DMS 273 (cell line): Measurements from ENCODE around the gene SGIP1.

Experiments
- DNase-seq: peaks from one replicate; lab custom pipeline; 2025; ENCODE audit not compliant: unreplicated experiment; lab: John Stamatoyannopoulos, UW

The SGIP1 gene

DNA sequence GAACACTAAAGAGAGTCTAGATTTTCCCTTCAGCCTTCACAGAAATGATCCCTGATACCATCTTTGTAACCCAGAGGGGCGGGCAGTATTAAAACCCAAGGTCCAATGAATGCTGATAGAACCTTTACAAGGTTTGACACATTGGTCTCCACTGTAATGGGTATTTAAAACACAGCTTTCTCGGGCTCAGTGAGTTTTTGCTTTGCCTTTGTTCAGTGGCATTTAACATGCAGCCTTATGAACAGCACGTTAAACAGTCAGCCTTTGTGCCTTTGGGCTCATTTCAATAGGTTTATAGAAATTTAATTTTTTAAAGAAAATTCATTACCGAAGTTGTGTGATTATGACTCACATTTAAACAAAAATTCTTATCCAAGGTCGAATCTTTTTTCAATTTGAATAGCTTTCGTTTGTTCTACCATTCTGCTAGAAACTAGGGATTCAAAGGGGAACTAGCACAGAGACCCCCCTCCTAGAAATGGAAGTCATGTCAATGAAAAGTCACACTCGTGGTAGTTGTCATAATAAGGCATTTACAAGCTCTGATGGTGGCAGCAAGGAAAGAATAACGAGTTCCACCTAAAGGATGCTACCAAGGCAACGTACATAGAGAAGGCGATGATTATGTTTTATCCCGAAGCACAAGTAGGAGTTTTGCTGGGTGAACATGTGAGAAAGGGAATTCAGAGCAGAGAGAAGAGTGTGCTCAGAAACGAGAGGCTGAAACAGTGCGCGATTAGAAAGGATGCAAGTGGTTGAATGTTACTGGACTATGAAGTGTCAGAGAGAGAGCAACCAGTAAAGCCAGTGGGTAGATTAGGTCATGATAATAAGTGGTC, 66.2 kb downstream of the SGIP1 start:
- no peak for DNase-seq

DNA sequence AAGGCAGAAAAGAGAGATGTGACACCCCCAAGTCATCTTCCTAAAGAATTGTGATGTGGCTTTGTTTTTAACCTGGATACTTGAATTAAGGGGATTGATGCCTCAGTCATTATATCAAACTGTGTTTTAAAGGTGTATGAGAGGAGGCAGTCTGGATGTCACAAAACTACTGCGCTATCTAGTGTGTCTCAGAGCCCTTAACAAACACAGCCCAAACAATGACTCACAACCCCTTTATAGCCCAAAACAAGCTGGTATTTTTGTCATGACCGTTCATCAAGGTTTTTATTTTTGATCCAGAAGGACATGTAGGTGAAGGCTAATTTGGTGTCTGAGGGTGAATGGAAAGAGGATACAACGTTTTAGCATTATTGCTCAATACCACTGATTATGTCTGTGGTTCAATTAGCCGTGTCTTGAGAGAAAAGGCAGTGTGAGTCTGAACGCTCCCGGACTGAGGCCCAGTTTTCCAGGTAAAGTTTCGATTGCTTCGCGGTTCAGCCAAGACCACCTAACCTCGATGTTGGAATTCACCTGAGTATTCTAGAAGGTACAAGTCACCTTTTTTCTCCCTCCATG, 71.6 kb downstream of the SGIP1 start:
- DNase-seq, result no peak

DNA sequence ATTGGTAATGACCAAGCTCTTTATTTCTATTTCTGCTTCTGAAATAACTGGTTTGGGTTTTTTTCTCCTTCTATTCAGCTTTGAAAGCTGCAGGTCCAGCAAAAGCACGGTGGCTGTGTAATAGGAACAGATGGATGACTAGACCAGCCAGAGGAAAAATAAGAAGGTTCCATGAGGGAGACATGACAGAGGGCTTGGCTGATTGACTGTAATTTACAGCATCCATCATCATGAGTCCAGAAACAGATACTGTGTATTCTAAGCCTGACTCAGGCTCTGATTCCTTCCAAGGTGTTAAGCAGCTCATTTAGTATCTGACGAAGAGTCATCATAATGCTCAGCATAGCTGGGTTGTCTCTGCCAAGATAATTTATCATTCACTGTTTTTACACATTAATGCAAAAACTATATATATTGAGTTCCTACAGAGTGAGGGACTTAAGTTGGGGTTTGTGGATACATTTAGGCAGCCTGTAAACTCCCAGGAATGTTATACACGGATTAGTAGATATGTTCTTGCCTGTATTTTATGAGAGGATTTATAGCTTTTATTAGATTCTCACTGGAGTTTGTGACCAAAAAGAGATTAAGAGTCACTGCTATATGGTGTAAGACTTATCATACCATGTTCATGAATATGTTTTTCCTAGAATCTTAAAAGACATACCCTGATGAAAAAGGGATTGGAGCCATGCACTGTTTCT, 72.6 kb downstream of the SGIP1 start:
- DNase-seq, result no peak

DNA sequence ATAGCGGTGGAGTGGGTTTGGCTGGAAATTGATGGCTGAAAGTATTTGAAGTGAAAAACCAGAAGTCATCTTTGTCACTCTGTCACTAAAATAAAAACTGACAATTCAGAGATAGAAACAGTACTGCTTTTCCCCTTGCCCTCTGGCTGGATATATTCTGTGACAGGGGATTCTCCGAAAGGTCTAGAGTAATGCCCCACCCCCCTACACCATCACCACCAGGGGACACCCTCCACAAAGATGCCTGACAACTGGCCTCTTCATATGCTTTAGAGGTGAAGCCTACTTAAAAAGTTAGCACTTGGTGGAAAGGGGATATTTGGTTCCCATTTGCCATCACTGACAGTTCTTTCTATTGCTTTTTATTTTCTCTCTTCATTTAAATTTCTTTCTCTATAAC, 73.5 kb downstream of the SGIP1 start:
- peak; percentile 7 for DNase-seq

DNA sequence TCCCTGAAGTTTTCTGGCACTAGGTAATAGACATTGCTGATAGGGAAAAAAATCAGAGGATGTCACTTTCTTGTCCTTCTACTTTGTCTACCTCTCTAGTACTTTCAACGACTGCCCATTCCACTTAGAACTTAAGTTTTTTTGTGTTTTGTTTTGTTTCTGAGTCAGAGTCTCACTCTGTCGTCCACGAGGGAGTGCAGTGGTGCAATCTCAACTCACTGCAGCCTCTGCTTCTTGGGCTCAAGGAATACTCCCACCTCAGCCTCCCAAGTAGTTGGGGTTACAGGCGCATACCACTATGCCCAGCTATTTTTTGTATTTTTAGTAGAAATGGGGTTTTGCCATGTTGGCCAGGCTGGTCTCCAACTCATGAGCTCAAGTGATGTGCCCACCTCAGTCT, 79.2 kb downstream of the SGIP1 start:
- no peak for DNase-seq

DNA sequence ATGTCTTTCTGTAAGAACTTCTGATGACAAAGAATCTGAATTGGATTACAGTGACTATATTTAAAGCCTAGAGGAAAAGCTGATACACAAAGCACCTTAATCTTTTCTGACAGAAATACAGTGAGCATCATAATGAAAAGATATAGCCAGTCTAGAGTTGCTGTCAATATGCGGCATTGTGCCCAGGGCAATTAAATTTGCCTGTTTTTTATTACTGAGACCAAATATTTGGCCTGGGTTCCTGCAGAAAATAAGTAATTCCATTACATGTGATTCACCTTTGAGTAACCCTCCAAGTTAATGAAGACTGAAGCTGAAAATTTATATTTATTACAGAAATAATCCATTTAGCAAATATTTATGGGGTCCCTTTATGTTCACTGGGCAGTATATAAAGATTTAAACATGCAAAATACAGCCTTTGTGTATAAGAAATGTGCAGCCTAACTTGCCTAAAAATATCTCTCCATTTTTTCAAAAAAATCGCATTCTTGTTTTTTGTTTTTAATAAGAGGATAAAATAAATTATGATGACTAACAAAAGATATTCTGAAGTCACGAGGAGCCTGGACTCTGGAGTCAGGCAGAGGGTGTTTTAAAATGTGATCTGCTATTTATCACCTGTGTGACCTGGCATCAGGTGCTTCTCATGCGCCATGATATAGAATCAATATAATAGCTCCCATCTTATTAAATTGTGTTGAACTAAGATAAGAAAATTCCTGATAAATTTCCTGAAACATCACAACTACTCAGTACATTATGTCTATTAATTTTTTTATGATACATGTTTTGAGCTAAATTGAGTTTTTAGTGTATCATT, 83.6 kb downstream of the SGIP1 start:
- no peak for DNase-seq

DNA sequence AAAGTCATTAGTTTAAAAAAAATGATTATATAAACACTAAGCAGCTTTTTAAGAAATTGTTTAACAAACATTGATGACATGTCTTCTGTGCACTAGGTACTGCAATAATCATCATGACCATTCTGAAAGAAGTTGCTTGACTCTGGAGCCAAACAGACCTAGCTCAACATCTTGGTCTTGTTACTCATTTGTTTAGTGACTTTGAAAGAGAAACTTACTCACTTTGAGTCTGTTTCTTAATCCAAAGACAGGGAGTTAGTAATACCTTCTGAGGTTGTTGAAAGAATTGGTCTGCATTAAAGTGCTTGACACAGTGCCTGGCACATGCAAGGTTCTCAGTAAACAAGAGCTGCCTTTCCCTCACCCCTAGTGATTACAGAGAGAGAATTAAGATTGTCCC, 84.4 kb downstream of the SGIP1 start:
- DNase-seq, result no peak

DNA sequence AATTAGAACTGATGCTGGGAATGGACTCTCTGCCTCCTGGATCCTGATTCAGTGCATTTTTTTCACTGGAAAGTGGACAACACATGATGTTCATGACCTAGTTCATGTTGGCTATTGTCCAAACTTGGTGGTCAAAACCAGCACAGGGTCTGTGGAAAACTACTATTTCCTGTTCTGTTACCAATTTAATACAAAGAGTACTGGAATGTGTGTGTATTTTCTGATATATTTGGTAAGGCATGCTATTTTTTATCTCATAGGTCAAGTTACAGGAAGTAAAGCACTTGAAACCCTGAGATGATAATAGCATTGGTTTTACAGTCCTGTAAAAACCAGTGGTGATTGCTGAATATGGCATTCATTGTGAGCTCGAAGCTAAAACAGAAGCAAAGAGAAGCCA, 89.9 kb downstream of the SGIP1 start:
- no peak for DNase-seq

DNA sequence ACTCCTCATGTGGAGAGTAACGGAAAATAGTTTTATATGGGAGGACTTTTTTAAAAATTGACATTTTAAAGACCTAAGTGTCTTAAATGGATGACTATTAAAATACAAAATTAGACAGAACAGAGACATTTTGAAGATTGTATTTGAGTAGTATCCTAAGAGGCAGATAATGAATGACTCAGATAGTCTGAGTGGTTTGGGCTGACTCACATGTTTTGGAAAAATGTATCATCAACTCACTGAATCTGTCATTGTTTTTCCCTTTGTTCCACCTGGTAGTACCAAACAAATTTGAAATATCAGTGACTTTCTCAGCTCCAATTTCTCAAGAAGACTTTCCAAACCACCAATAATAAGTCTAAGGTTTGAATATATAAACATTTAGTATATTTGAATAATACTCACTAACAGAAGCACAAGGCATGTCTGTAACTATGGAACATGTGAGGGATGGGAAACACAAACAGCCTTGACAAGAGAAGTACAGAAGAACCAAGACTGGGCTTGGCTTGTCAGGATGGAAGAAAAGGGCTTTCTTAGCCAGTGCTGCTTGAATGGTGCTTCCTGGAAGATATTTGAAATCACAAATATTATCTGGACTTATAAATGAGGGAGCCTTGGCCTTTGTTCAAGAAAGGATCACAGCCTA, 90.6 kb downstream of the SGIP1 start:
- DNase-seq, result no peak

DNA sequence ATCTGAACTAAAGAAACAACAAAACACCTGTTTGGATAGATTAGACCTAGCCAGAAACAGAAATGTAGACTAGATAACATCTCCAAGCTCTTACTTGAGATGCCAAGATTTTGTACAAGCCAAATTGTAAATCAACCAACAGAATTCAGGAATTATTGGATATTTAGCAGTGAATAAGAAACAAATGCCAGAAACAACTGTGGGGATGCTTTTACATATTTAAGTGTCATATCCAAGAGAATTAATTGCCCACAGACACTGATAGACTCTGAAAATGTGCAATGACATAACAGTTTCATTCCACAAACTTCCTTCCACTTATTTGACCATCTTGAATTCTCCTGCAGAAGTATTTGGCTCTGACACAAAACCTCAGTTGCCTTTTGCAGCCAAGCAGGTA, 92.3 kb downstream of the SGIP1 start:
- no peak for DNase-seq

DNA sequence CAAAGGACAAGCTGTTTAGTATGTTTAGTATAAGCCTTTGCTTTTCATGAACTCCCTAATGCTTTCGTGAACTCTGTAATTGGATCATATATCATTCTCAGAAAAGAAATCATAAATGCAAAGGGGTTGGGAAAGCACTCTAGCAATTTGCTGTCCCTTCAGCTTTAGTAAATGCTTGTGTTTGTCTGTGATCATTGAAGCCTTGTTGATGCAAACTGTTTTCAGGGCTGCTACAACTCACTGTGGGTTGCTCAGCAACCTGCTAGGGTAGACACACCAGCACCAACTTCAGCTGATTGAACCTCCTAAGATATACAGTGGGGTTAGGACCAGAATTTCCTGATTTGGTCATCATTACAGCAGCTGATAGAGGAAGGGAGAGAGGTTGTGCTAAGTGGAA, 95.0 kb downstream of the SGIP1 start:
- DNase-seq, result no peak

DNA sequence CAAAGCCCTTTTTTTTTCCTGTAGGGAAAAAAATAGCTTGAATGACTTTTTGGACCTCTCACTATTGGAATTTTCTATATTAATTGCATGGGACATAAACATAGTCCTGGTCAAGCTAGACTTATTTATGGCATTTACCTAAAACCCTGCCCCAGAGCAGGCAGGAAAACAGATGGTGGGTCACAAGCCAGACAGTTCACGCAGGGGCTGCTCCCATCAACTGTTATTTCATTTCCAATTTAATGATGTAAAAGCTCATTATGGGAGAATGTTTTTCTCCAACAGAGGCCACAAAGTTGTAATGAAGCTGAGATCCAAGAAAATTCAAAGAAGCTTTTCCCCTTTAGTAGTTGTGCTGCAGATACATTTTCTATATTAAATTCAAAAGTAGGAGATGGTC, 99.2 kb downstream of the SGIP1 start:
- DNase-seq, result peak; percentile 37

DNA sequence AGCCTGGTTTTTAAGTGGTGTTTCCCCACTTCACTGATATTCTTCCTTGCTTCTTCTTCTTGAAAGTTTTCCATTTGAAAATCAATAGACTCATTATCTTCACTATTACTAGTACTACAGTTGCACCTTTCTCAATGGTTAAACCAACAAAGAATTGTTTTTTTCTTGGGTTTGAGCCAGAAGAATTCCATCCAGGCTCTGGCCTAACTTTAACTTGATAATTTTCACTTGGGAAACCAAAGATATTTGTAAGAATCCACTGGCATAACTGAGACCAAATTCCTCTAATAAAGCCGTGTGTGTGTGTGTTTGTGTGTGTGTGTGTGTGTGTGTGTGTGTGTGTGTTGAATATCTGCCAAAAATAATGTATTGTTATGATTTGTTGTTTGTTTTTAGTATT, 103.2 kb downstream of the SGIP1 start:
- DNase-seq, result no peak

DNA sequence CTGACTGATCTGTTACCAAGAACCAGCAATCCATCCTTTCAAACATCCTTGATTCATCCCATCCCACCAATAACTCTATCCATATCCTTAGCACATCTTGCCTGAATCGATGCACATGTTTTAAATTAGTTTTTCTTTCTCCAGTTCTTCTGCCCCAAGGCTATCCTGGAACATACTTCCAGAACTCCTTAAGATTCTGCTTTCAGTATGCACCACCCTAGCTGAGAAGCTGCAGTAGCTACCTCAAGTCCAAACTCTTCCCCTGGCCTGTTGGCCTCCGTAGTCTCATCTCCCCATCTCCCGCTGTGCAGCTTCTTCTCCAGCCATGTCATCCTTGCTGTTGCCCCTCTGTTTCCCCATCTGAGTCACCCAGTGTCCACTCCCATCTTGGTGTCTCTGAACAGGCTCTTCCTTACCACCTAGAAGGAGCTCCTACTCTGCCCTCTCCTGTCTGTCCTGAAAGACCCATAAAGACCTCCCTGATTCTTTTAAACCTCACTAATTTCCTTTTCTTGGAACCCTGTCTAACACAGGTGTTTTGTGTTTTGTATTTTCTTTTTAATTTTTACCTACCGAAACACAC, 108.0 kb downstream of the SGIP1 start:
- DNase-seq, result no peak

DNA sequence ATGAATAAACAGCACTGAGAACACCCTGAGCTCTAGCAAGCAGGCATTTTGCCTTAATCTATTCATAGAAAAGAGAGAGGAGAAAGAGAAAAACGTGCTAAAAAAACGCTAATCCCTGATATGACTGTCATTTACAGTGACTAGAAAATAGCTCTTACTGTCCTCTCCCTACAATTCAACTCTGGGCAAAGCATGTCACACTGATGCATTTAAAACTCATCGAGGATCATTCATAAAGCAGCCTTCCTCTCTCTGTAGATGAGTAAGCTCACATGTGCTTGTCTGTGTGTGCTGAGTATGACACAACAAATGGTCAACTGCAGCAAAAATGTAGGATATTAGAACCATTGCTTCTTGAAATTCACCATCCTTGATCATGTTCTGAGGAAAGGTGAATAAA, 109.0 kb downstream of the SGIP1 start:
- no peak for DNase-seq

DNA sequence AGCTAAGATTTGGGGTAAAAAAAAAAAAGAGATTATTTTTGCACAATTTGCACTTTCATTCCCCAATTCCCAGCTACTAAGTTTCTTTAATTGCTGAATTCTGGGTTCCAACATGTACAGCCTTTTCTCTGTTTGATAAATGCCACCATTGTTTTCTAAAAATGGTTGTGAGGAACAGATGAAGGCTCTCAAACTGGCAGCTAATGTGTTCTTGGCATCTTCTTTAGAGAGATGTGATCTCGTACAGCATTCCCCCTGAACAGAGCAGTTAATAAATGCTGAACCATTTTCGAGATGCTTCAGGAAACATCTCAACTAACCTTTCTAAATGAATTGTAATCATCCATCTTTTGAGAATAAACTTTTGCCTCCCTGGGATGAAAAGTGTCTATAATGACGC, 110.4 kb downstream of the SGIP1 start:
- DNase-seq, result no peak

DNA sequence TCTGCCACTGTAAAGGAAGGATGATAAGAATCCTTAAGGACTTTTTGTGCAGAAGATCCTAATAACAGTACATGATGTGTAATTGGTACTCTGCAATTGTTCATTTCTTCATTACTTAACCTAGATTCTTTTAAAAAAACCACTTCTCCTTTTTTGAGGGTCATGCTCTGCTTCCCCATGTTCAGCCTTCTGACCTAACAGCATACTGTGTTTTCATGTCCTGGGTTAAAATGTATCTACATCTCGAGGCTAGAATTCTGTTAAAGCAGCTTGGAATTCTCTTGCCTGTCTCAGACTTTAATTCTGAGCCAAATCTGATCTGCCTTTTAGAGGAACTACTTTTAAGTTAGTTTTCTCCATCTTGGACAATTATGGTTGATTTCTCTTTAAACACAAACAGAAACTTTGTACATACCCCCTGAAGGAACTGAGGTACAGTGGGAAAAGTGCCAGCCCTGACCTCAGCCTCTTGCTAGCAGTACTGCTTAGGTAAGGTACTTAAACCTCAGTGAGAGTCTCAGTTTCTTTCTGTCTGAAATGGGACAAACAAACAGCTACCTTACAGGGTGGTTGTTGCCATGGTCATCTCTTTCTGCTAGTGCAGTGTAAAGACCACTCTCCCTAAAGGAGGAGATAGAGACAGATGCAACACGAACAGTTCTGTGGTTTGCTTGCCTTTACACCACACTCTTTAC, 115.1 kb downstream of the SGIP1 start:
- no peak for DNase-seq

DNA sequence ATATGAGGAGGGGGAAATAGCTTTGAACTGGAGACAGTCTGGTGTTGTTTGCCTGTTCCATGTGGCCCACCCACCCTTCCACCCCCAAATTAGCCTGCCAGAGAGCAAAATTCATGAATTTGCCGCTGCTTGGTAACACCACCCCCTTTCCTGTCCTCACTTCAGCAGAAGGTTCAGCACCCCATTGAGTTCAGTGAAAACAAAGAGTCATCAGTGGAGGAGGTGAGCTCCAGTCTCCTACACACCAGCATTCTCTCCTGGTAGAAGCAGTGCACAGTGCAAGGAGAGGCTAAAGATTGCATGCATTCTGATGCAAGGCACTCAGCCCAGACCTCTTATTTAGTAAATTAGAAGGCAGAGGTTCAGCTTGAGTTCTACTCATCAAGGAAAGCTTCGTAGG, 118.6 kb downstream of the SGIP1 start:
- no peak for DNase-seq

DNA sequence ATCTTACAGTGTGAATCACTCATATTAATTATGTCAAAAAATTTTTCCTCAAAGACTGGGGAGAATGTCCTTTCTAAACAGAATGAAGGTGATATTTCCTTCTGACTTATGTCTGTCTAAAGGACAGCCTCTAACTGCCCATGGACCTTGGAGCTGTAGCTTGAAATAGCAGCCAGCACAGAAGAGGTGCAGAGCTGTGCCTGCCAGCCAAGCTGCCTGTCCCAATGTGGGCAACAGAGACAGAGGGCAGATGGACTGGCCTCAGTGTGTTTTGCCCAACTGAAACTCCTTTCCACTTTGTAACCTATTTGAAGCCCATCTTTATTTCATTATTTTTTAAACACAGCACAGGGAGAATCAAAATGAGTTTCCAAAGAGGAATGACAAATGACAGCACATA, 120.7 kb downstream of the SGIP1 start:
- no peak for DNase-seq

DNA sequence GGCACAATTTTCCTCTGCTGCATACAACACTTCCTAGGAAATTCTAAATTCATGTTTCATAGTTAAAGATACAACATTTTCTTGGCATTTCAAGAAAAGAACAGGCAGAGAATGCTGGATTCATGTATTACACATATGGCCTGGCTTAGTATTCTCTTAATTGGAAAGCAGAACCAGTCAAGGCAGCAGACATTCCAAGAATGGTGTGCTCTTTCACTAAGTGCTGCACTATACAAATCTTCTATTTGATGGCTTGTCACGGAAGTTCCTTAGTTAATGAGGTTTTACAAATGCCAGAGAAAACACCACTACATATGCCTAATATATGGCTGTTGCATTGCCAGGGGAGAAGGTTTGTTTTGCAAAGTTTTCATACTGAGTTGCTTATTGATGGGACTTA, 137.5 kb downstream of the SGIP1 start:
- DNase-seq, result no peak
